Activated CD8-positive, alpha-beta T cell treated with anti-CD3 and anti-CD28 coated beads, Interleukin-2, amount 10 ng/mL, durations not matched to agents 7 days and 5 days (primary cell): Measurements from ENCODE around the gene MAP2K5. TPM values are rescaled to one million over a fixed set of nuclear protein-coding genes. Genes with fewer than 3 reads are reported as not detected.

Source experiments
- ATAC-seq: fragments of 150-1000 bp; cut with Tn5 transposase; one replicate; pipeline ENCODE4 v1.10.0; 2021; ENCODE audit warnings: moderate library complexity
- CTCF ChIA-PET: fragments of 350-600 bp; sonication (Branson Sonifier 250); formaldehyde crosslinking; loops from one replicate; lab custom pipeline; 2021; ENCODE audit warnings: antibody characterized with exemption; lab: Charles Lee
- POLR2A ChIA-PET: fragments of 350-600 bp; sonication (Branson Sonifier 250); formaldehyde crosslinking; loops from one replicate; lab custom pipeline; 2021; ENCODE audit warnings: antibody characterized with exemption; lab: Charles Lee
- DNase-seq: peaks from one replicate; pipeline ENCODE4 v3.0.0-alpha.2; 2020
- H3K27ac Mint-ChIP-seq: one replicate; pipeline ENCODE4 v1.8.0; 2021; ENCODE audit warnings: mild to moderate bottlenecking, mixed read lengths
- H3K27me3 Mint-ChIP-seq: one replicate; pipeline ENCODE4 v1.8.0; 2021; ENCODE audit warnings: low read depth, mixed read lengths
- H3K36me3 Mint-ChIP-seq: one replicate; pipeline ENCODE4 v1.8.0; 2021; ENCODE audit warnings: low read depth, mixed read lengths
- H3K4me1 Mint-ChIP-seq: one replicate; pipeline ENCODE4 v1.8.0; 2021; ENCODE audit warnings: low read depth, mixed read lengths
- H3K4me3 Mint-ChIP-seq: one replicate; pipeline ENCODE4 v1.8.0; 2021; ENCODE audit warnings: mild to moderate bottlenecking, mixed read lengths
- H3K9me3 Mint-ChIP-seq: one replicate; pipeline ENCODE4 v1.8.0; 2022; ENCODE audit warnings: mixed read lengths; ENCODE audit not compliant: insufficient read depth
- total RNA-seq, 2 experiments: library from RNA; stranded (reverse); gene quantifications; one replicate each; pipeline ENCODE4 v1.2.3, GENCODE V29; 2021

MAP2K5 gene
- total RNA-seq, 2 experiments from 2014 or later, result 18.3 to 20.9 TPM

DNA sequence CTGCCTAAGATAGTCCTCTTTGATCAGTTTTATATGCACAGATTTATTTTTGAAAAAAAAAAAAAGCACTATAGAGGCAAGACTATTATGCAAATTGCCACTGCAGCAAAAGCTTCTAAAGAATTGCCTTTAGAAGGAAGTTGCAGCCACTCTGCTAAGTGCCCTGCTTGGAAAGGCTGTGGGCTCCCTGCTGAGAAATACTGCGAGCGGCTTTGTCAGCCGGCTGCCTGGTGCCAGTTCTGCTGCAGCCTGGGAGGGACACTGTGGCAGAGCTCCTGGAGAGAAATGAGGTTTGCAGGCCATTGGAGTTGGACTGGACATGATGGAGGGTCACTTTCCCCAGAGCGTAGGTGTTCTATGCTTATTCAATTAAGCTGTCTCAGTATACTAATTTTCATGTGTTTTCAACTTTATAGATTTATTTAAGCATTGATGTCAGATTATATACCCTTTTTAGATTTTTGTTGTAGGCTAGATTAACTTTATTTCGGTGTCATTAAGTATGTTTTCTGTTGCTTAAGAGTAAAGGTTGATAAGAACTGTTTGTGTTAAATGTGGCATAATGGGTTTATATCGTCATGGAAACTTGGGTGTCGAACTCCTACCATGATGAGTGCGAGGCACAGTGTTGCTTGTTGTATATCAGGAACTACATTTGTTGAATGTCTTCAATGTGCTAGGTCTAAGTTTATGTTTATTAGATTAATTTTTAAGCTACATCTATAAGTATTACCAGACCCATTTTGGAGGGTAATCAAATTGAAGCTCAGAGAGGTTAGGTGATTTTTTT, 6.6 kb downstream of the MAP2K5 start:
- ATAC-seq, result no peak
- DNase-seq, result no peak
- Mint-ChIP-seq H3K27me3 (no peaks in the 10 kb centered on the region), H3K27ac (no peak overlapping the region), H3K4me1 (peaks cover 21% of the 10 kb centered on the region), H3K36me3 (peaks cover 28% of the 10 kb centered on the region), H3K9me3 (no peaks in the 10 kb centered on the region), H3K4me3 (no peak overlapping the region)
- POLR2A ChIA-PET, result interaction anchor here (0.6 kb wide), 1 partner anchor 22 kb away, joined by 3 read pairs; no protein-coding TSS in a partner anchor
- CTCF ChIA-PET, result interaction anchor here (1.0 kb wide), 1 partner anchor 197 kb away, joined by 3 read pairs; no protein-coding TSS in a partner anchor

DNA sequence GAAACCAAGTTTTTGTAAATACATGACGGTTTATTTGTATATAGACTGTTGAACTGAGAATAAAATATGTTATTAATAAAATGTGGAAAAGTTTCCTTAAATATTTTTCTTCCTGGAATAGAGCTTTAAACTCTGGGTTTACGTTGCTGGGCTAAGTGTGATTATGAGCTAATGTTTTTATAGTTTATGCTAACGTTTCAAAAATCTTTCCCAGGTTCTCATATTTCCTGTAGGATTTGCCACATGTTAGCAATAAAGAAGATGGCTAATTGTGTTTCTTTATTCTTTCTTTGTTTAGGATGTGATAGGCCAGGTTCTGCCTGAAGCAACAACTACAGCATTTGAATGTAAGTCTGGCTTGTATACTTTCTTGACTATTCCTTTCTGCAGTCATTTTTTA, 7.2 kb downstream of the MAP2K5 start:
- H3K36me3 Mint-ChIP-seq, result peaks cover 25% of the 10 kb centered on the region
- no peak overlapping the region for H3K27ac Mint-ChIP-seq
- no peak for DNase-seq
- CTCF ChIA-PET, result interaction anchor here (1.0 kb wide), 1 partner anchor 196 kb away, joined by 3 read pairs; no protein-coding TSS in a partner anchor
- no peak for ATAC-seq
- H3K9me3 Mint-ChIP-seq, result no peaks in the 10 kb centered on the region
- no peak overlapping the region for H3K4me3 Mint-ChIP-seq
- H3K4me1 Mint-ChIP-seq, result peaks cover 14% of the 10 kb centered on the region
- no peaks in the 10 kb centered on the region for H3K27me3 Mint-ChIP-seq
- POLR2A ChIA-PET, result interaction anchor here (0.6 kb wide), 1 partner anchor 22 kb away, joined by 3 read pairs; no protein-coding TSS in a partner anchor

DNA sequence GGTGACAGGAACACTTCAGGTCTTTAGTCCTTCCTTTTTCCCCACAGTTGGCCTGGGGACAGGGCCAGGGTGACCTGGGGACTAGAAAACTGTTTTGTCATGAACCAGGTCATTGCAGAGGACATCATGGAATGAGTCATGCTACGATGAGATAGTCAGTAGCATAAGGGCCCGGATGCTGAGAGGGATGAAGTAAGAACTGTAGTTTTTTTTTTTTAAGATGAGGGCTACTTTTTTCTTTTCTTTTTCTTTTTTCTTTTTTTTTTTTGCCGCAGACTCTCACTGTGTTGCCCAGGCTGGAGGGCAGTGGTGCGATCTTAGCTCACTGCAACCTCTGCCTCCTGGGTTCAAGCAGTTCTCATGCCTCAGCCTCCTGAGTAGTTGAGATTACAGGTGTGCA, 8.0 kb downstream of the MAP2K5 start:
- ATAC-seq (no peak), DNase-seq (no peak)
- Mint-ChIP-seq H3K27me3 (no peaks in the 10 kb centered on the region), H3K27ac (no peak overlapping the region), H3K36me3 (peaks cover 30% of the 10 kb centered on the region), H3K4me3 (no peak overlapping the region), H3K4me1 (peaks cover 9% of the 10 kb centered on the region), H3K9me3 (no peaks in the 10 kb centered on the region)
- CTCF ChIA-PET, result interaction anchor here (0.7 to 1.2 kb wide), 2 partner anchors 10 to 833 kb away, joined by 3 read pairs; no protein-coding TSS in a partner anchor
- POLR2A ChIA-PET, result no interaction called here

DNA sequence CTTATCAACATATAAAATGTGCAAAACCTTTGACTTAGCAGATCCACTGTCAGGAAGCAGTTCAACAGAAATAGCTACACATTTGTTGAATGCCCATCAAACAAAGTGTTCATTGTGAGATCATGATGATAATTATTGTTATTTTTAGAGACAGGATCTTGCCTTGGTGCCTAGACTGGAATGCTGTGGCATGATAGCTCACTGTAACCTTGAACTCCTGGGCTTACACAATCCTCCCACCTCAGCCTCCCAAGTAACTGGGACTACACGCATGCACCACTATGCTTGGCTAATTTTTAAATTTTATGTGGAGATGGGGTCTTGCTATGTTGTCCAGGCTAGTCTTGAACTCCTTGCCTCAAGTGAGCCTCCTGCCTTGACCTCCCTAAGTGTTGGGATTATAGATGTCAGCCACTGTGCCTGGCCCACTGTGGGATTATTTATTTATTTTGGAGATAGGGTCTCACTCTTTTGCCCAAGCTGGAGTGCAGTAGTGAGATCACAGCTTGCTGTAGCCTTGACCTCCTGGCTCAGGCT, 8.8 kb downstream of the MAP2K5 start:
- peaks cover 7% of the 10 kb centered on the region for H3K4me1 Mint-ChIP-seq
- no peak overlapping the region for H3K4me3 Mint-ChIP-seq
- CTCF ChIA-PET, result interaction anchor here (0.7 to 1.2 kb wide), 2 partner anchors 9 to 832 kb away, joined by 3 read pairs; no protein-coding TSS in a partner anchor
- DNase-seq (no peak), ATAC-seq (no peak)
- peaks cover 29% of the 10 kb centered on the region for H3K36me3 Mint-ChIP-seq
- no peak overlapping the region for H3K27ac Mint-ChIP-seq
- H3K27me3 Mint-ChIP-seq, result no peaks in the 10 kb centered on the region
- POLR2A ChIA-PET, result no interaction called here
- H3K9me3 Mint-ChIP-seq, result no peaks in the 10 kb centered on the region

DNA sequence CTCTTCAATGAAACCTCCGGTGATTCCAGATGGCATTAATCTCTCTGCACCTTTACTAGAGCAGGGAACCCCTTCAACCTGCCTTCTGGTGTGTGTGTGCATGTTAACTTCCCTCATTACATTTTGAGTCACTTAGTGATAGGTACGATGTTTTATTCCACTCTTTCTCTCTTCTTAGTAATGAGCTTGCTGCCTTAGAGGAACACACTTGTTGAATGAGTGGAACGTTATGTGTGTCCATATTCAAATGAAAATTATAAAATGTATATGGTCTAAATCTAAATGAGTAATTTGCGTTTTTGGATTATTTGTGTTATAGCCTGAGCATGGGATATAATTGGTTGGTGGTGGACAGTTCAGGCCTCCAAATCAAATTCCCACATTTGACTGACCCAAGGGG, 12.1 kb downstream of the MAP2K5 start:
- POLR2A ChIA-PET, result interaction anchor here (0.6 kb wide), 1 partner anchor 14 kb away, joined by 3 read pairs; no protein-coding TSS in a partner anchor
- no peak for ATAC-seq
- Mint-ChIP-seq H3K9me3 (no peaks in the 10 kb centered on the region), H3K36me3 (peaks cover 45% of the 10 kb centered on the region), H3K4me1 (peaks cover 4% of the 10 kb centered on the region), H3K27me3 (no peaks in the 10 kb centered on the region), H3K4me3 (no peak overlapping the region), H3K27ac (no peak overlapping the region)
- CTCF ChIA-PET, result no interaction called here
- no peak for DNase-seq

DNA sequence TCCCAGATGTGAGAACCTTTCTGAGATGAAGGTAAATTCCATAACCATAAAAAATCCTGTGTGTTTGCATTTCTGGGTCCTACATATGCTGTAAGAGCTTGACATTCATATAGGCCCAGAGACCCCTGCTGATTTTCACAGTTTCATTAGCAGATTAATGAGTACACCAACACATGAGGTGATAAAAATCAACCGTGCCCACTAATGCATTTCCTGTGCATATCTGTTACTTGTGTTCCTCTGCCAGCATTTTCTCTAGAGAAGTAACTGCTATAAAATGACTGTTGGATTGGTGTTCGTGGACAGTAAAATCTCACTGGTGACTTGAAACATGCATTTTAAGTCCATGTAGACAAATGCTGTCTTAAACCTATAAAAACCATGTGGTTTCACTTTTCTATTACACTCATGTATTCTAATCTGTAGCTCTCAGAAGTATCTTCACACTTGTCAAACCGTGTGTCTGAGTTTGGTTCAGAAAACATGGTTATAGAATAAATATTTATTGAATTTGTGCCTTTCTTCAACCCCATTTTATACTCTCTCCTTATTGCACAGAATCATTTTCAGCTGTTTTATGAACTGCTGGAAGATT, 14.6 kb downstream of the MAP2K5 start:
- H3K27me3 Mint-ChIP-seq, result no peaks in the 10 kb centered on the region
- H3K4me1 Mint-ChIP-seq, result peaks cover 4% of the 10 kb centered on the region
- ChIA-PET CTCF (interaction anchor here (1.0 kb wide), 1 partner anchor 279 kb away, joined by 3 read pairs; no protein-coding TSS in a partner anchor), POLR2A (no interaction called here)
- ATAC-seq, result no peak
- H3K36me3 Mint-ChIP-seq, result peaks cover 45% of the 10 kb centered on the region
- no peak for DNase-seq
- H3K27ac Mint-ChIP-seq, result no peak overlapping the region
- H3K4me3 Mint-ChIP-seq, result no peak overlapping the region
- no peaks in the 10 kb centered on the region for H3K9me3 Mint-ChIP-seq

DNA sequence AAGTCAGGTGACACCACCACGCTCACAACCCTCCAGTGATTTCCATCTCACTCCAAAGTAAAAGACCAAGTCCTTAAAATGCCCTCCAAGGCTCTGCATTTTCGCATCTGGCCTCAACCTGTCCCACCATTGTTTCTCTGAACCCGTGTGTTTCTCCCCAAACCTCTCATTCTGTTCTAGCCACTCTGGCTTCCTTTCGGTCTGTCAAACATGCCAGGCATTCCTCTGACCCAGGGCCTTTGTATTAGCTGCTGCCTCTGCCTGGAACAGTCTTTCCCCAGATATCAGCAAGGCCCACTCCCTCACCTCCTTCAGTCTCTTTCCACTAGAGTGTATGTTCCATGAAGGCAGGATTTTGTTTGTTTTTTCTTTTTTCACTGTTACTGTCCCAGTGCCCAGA, 16.0 kb downstream of the MAP2K5 start:
- Mint-ChIP-seq H3K4me1 (peaks cover 4% of the 10 kb centered on the region), H3K27ac (no peak overlapping the region), H3K9me3 (no peaks in the 10 kb centered on the region), H3K27me3 (no peaks in the 10 kb centered on the region), H3K4me3 (no peak overlapping the region), H3K36me3 (peaks cover 42% of the 10 kb centered on the region)
- ChIA-PET CTCF (interaction anchor here (1.0 kb wide), 1 partner anchor 277 kb away, joined by 3 read pairs; no protein-coding TSS in a partner anchor), POLR2A (no interaction called here)
- no peak for ATAC-seq
- DNase-seq, result no peak

DNA sequence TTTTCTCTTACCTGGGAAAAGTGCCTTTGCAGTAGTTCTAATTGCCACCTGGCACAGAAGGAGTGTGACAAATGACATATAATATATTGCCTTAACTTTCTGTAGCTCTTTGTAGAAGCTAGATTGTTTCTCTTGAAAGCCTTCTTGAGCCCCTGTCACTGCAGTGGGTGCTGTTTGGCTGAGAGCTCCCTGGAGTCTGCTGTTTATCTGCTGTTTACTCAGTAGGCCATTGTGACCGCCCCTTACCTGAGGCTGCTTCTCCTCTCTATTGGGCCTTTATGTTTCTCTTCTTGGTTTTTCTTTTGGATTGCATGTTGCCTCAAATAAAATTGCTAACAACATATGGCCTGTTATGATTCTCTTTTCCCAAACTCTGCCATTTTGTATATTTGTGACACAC, 16.7 kb downstream of the MAP2K5 start:
- ATAC-seq (no peak), DNase-seq (no peak)
- H3K4me1 Mint-ChIP-seq, result peaks cover 6% of the 10 kb centered on the region
- no peaks in the 10 kb centered on the region for H3K27me3 Mint-ChIP-seq
- H3K4me3 Mint-ChIP-seq, result no peak overlapping the region
- H3K36me3 Mint-ChIP-seq, result peaks cover 42% of the 10 kb centered on the region
- CTCF ChIA-PET, result no interaction called here
- no peaks in the 10 kb centered on the region for H3K9me3 Mint-ChIP-seq
- POLR2A ChIA-PET, result interaction anchor here (1.1 kb wide), 1 partner anchor 38 kb away, joined by 3 read pairs; no protein-coding TSS in a partner anchor
- H3K27ac Mint-ChIP-seq, result no peak overlapping the region

DNA sequence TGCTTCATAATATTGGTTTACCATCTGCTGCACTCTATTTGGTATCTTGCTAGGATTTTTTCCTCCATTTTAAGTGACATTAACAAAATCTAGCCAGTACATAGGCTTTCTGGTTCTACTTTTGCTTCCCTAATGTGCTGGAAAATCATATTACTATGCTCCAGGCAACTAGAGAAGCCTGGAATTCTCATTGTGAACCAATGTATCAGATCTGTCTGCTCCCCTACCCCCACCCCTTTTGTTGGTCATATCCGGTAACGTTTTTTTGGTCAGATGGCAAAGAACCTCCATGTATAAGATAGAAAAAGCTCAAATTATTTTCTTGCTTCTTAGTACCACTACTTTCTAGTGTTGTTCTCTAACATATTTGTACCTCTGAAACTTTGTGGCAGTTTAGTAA, 17.1 kb downstream of the MAP2K5 start:
- peaks cover 42% of the 10 kb centered on the region for H3K36me3 Mint-ChIP-seq
- CTCF ChIA-PET, result interaction anchor here (1.0 to 1.2 kb wide), 2 partner anchors 9 to 82 kb away, joined by 3 read pairs; no protein-coding TSS in a partner anchor
- H3K4me3 Mint-ChIP-seq, result no peak overlapping the region

DNA sequence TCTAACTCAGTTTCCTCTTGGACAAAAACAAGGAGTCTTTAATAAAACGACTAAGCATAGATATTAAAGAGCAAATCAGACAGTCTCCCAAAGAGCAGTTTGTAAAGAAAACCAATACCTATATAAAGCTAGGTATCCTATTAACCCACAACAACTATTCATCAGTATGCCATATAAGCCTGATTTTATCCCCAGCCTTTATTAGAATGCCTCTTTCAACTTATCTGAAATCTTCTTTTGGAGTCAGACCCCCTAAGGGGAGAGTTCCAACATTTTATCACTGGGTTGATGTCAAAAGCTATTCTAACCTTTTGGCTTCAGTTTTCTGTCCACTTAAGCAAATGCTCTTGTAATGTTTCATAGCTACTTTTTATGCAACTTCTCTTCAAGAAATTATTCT, 17.8 kb downstream of the MAP2K5 start:
- peaks cover 16% of the 10 kb centered on the region for H3K4me1 Mint-ChIP-seq
- peaks cover 40% of the 10 kb centered on the region for H3K36me3 Mint-ChIP-seq
- ChIA-PET POLR2A (no interaction called here), CTCF (interaction anchor here (0.8 to 1.2 kb wide), 3 partner anchors 10 to 102 kb away, joined by 3 read pairs; no protein-coding TSS in a partner anchor)
- H3K9me3 Mint-ChIP-seq, result no peaks in the 10 kb centered on the region
- H3K27ac Mint-ChIP-seq, result no peak overlapping the region
- H3K27me3 Mint-ChIP-seq, result no peaks in the 10 kb centered on the region
- no peak overlapping the region for H3K4me3 Mint-ChIP-seq
- ATAC-seq, result no peak
- no peak for DNase-seq

More for the DNA sequence above, 17.1 kb downstream of the MAP2K5 start:
- Mint-ChIP-seq H3K4me1 (peaks cover 10% of the 10 kb centered on the region), H3K27ac (no peak overlapping the region), H3K9me3 (no peaks in the 10 kb centered on the region), H3K27me3 (no peaks in the 10 kb centered on the region)
- POLR2A ChIA-PET, result interaction anchor here (1.1 kb wide), 1 partner anchor 38 kb away, joined by 3 read pairs; no protein-coding TSS in a partner anchor
- DNase-seq, result no peak
- ATAC-seq, result no peak

DNA sequence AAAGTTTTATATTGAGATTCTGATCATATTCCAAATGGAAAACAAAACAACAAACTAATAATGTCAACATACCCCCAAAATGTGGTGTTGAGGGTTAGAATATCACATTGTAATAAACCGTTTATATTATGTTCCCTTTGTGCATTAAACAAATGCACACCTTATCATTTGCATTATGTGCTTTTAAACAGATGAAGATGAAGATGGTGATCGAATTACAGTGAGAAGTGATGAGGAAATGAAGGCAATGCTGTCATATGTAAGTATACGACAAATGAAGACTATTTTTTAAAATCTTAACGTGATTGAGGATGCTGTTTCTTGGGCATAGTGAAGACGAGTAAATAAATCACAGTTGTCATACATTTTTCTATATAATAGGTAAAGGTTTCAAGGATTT, 20.6 kb downstream of the MAP2K5 start:
- DNase-seq (no peak), ATAC-seq (no peak)
- CTCF ChIA-PET, result no interaction called here
- Mint-ChIP-seq H3K4me3 (no peak overlapping the region), H3K4me1 (peaks cover 14% of the 10 kb centered on the region), H3K9me3 (no peaks in the 10 kb centered on the region), H3K27me3 (no peaks in the 10 kb centered on the region), H3K27ac (no peak overlapping the region), H3K36me3 (peaks cover 30% of the 10 kb centered on the region)
- POLR2A ChIA-PET, result no interaction called here
